Neutrophil (primary cell): ENCODE measurements around the gene CYBC1.

Experiments
- H3K27ac ChIP-seq: fragments of 200-600 bp; sonication (generic); 2 replicates; pipeline ENCODE4 v1.5.1; 2016; ENCODE audit warnings: mild to moderate bottlenecking, moderate library complexity
- H3K27me3 ChIP-seq: fragments of 200-600 bp; sonication (generic); 2 replicates; pipeline ENCODE4 v1.6.0; 2016; ENCODE audit warnings: mild to moderate bottlenecking
- H3K36me3 ChIP-seq: fragments of 200-600 bp; sonication (generic); 2 replicates; pipeline ENCODE4 v1.5.1; 2017
- H3K4me1 ChIP-seq, 2 experiments: fragments of 200-600 bp in 1 of 2; sonication (generic) in 1 of 2; 1 replicate in 1 of 2; 2 replicates in 1 of 2; pipeline versions ENCODE4 v1.5.1 to v1.6.1; 2013 to 2016; ENCODE audit warnings: low read depth in 1 of 2, low read length in 1 of 2, mild to moderate bottlenecking in 1 of 2, moderate library complexity in 1 of 2; ENCODE audit not compliant: control insufficient read depth in 1 of 2, insufficient read depth in 1 of 2
- H3K4me3 ChIP-seq, 2 experiments: fragments of 200-600 bp in 1 of 2; sonication (generic) in 1 of 2; 1 replicate in 1 of 2; 2 replicates in 1 of 2; pipeline ENCODE4 v1.5.1; 2013 to 2016; ENCODE audit warnings: low read depth in 1 of 2, low read length in 1 of 2, mild to moderate bottlenecking in 1 of 2, moderate library complexity in 1 of 2
- H3K9me3 ChIP-seq: fragments of 200-600 bp; sonication (generic); 2 replicates; pipeline ENCODE4 v1.5.1; 2016
- CTCF ChIP-seq: fragments of 200-600 bp; sonication (generic); IDR thresholded peaks from 2 replicates; pipeline ENCODE4 v1.5.1; 2016; ENCODE audit warnings: antibody characterized with exemption

CYBC1 gene

GRCh38 chr17:82438401-82439193, 12.0 kb downstream of the CYBC1 start:
- Histone ChIP-seq H3K27ac (no peak overlapping the region), H3K9me3 (no peaks in the 10 kb centered on the region), H3K27me3 (no peaks in the 10 kb centered on the region), H3K4me1 (peaks cover 25 to 28% of the 10 kb centered on the region in 2 experiments), H3K4me3 (no peak overlapping the region), H3K36me3 (peaks cover 77% of the 10 kb centered on the region)
- TF ChIP-seq CTCF, result no peak

- H3K4me3 ChIP-seq, result no peak overlapping the region
- H3K9me3 ChIP-seq, result no peaks in the 10 kb centered on the region
- peaks cover 64% of the 10 kb centered on the region for H3K36me3 ChIP-seq
- no peak overlapping the region for H3K27ac ChIP-seq
- peaks cover 25 to 28% of the 10 kb centered on the region in 2 experiments for H3K4me1 ChIP-seq
- TF ChIP-seq CTCF, result no peak
- no peaks in the 10 kb centered on the region for H3K27me3 ChIP-seq
Observed at GRCh38 chr17:82437325-82437668, 13.3 kb downstream of the CYBC1 start.

- Histone ChIP-seq H3K27me3 (no peaks in the 10 kb centered on the region), H3K27ac (no peak overlapping the region), H3K4me3 (no peak overlapping the region), H3K9me3 (no peaks in the 10 kb centered on the region), H3K4me1 (peaks cover 25 to 26% of the 10 kb centered on the region in 2 experiments), H3K36me3 (peaks cover 59% of the 10 kb centered on the region)
- TF ChIP-seq CTCF, result no peak
Observed at GRCh38 chr17:82436601-82437324, 13.8 kb downstream of the CYBC1 start.

GRCh38 chr17:82435601-82436583, 14.7 kb downstream of the CYBC1 start:
- peaks cover 17% of the 10 kb centered on the region in 2 experiments for H3K4me1 ChIP-seq
- H3K9me3 ChIP-seq, result no peaks in the 10 kb centered on the region
- H3K27ac ChIP-seq, result no peak overlapping the region
- H3K4me3 ChIP-seq, result no peak overlapping the region
- peaks cover 51% of the 10 kb centered on the region for H3K36me3 ChIP-seq
- H3K27me3 ChIP-seq, result no peaks in the 10 kb centered on the region
- no peak for TF ChIP-seq CTCF

GRCh38 chr17:82435103-82435502, 15.4 kb downstream of the CYBC1 start:
- peaks cover 51% of the 10 kb centered on the region for H3K36me3 ChIP-seq
- H3K4me3 ChIP-seq, result no peak overlapping the region
- H3K27ac ChIP-seq, result no peak overlapping the region

More at GRCh38 chr17:82435103-82435502, 15.4 kb downstream of the CYBC1 start:
- Histone ChIP-seq H3K27me3 (no peaks in the 10 kb centered on the region), H3K9me3 (no peaks in the 10 kb centered on the region), H3K4me1 (peaks cover 9% of the 10 kb centered on the region in 2 experiments)
- TF ChIP-seq CTCF, result no peak
